ENCODE data around the gene RALBP1. TPM values are rescaled to one million over a fixed set of nuclear protein-coding genes. Genes with fewer than 3 reads are reported as not detected.

Gene RALBP1
- total and polyA plus RNA-seq, 9 of the 15 experiments (the other 6 are each of a cell fraction or from before 2014, with no cell fraction given) = 10.9 to 70.0 (median 61.3) TPM

DNA sequence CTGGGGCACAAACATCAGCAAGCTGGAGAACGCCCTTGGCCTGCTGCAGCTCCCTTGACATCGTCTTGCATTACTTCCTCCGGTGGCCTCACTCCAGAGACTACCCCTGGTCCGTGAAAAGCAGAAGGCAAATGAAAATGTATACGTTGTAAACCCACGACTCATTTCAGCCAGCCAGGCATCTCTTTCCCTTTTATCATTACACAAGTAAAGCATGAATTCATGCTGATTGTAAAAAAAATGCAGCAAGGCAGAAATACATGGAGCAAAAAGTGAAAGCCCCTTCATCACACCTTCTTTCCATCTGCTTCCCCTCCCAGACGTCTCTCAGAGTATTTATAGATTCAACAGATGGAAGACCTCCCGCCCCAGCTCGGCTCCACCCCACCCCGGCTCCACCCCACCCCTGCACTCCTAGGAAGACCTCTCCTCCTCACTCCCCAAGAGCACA lies 41.6 kb upstream of the RALBP1 start:
- FAIRE-seq (no peak), DNase-seq (ENCODE audit: extremely low read depth in 1 of 4, low spot score in 3 of 4) (no peak), ATAC-seq (peak; percentile 24; the same call in 2 of the 3 replicates)
- Histone ChIP-seq H3K27me3 (ENCODE audit: control insufficient read depth in 2 of 2, insufficient read depth in 2 of 2, low read length in 2 of 2) (no peaks in the 10 kb centered on the region), H3K79me2 (ENCODE audit: control insufficient read depth, insufficient read depth, low read length) (no peaks in the 10 kb centered on the region), H2AFZ (ENCODE audit: low read depth, low read length) (peak overlapping the region; percentile 80), H3K4me2 (ENCODE audit: insufficient read depth, low read length) (no peak overlapping the region; the same call in 1 of the 2 replicates), H4K20me1 (replicated peaks; ENCODE audit: control insufficient read depth, insufficient read depth, low read length) (no peaks in the 10 kb centered on the region), H3K9me1 (ENCODE audit: control insufficient read depth, insufficient read depth, low read length) (no peaks in the 10 kb centered on the region), H3K4me3 (no peak overlapping the region), H3K9me3 (replicated peaks; ENCODE audit: control insufficient read depth, insufficient read depth, low read depth, low read length) (0 out of 2 replicates have a peak, but pooled peaks cover 3% of the 10 kb centered on the region), H3K27ac (ENCODE audit: extremely low read depth, low read depth, low read length) (no peak overlapping the region), H3K36me3 (ENCODE audit: control insufficient read depth, insufficient read depth, low read length) (no peaks in the 10 kb centered on the region), H3K9ac (ENCODE audit: insufficient read depth in 1 of 2, low read depth in 2 of 2, low read length in 2 of 2) (no peak overlapping the region), H3K4me1 (replicated peaks in 1 of 2; ENCODE audit: control insufficient read depth in 2 of 2, insufficient read depth in 2 of 2, low read length in 2 of 2) (peaks cover 4 to 5% of the 10 kb centered on the region in 2 experiments; a peak in 2 of 5 replicates)
- in situ Hi-C loops (cut with MboI) = no loop called here
- no TSS peak for BruUV-seq (replicated peaks)
- POLR2A ChIA-PET = no interaction called here
- intact Hi-C loops (cut with micrococcal nuclease) = no loop called here
- CTCF ChIA-PET (ENCODE audit: low intra/inter-chr PET ratio) = no interaction called here
- no peak for TF ChIP-seq E2F3 (CRISPR knock-in tag; IDR thresholded peaks at IDR 0.05)
- no peak for TF ChIP-seq PHB (CRISPR knock-in tag; IDR thresholded peaks at IDR 0.05)
- TF ChIP-seq, protein P1, sequence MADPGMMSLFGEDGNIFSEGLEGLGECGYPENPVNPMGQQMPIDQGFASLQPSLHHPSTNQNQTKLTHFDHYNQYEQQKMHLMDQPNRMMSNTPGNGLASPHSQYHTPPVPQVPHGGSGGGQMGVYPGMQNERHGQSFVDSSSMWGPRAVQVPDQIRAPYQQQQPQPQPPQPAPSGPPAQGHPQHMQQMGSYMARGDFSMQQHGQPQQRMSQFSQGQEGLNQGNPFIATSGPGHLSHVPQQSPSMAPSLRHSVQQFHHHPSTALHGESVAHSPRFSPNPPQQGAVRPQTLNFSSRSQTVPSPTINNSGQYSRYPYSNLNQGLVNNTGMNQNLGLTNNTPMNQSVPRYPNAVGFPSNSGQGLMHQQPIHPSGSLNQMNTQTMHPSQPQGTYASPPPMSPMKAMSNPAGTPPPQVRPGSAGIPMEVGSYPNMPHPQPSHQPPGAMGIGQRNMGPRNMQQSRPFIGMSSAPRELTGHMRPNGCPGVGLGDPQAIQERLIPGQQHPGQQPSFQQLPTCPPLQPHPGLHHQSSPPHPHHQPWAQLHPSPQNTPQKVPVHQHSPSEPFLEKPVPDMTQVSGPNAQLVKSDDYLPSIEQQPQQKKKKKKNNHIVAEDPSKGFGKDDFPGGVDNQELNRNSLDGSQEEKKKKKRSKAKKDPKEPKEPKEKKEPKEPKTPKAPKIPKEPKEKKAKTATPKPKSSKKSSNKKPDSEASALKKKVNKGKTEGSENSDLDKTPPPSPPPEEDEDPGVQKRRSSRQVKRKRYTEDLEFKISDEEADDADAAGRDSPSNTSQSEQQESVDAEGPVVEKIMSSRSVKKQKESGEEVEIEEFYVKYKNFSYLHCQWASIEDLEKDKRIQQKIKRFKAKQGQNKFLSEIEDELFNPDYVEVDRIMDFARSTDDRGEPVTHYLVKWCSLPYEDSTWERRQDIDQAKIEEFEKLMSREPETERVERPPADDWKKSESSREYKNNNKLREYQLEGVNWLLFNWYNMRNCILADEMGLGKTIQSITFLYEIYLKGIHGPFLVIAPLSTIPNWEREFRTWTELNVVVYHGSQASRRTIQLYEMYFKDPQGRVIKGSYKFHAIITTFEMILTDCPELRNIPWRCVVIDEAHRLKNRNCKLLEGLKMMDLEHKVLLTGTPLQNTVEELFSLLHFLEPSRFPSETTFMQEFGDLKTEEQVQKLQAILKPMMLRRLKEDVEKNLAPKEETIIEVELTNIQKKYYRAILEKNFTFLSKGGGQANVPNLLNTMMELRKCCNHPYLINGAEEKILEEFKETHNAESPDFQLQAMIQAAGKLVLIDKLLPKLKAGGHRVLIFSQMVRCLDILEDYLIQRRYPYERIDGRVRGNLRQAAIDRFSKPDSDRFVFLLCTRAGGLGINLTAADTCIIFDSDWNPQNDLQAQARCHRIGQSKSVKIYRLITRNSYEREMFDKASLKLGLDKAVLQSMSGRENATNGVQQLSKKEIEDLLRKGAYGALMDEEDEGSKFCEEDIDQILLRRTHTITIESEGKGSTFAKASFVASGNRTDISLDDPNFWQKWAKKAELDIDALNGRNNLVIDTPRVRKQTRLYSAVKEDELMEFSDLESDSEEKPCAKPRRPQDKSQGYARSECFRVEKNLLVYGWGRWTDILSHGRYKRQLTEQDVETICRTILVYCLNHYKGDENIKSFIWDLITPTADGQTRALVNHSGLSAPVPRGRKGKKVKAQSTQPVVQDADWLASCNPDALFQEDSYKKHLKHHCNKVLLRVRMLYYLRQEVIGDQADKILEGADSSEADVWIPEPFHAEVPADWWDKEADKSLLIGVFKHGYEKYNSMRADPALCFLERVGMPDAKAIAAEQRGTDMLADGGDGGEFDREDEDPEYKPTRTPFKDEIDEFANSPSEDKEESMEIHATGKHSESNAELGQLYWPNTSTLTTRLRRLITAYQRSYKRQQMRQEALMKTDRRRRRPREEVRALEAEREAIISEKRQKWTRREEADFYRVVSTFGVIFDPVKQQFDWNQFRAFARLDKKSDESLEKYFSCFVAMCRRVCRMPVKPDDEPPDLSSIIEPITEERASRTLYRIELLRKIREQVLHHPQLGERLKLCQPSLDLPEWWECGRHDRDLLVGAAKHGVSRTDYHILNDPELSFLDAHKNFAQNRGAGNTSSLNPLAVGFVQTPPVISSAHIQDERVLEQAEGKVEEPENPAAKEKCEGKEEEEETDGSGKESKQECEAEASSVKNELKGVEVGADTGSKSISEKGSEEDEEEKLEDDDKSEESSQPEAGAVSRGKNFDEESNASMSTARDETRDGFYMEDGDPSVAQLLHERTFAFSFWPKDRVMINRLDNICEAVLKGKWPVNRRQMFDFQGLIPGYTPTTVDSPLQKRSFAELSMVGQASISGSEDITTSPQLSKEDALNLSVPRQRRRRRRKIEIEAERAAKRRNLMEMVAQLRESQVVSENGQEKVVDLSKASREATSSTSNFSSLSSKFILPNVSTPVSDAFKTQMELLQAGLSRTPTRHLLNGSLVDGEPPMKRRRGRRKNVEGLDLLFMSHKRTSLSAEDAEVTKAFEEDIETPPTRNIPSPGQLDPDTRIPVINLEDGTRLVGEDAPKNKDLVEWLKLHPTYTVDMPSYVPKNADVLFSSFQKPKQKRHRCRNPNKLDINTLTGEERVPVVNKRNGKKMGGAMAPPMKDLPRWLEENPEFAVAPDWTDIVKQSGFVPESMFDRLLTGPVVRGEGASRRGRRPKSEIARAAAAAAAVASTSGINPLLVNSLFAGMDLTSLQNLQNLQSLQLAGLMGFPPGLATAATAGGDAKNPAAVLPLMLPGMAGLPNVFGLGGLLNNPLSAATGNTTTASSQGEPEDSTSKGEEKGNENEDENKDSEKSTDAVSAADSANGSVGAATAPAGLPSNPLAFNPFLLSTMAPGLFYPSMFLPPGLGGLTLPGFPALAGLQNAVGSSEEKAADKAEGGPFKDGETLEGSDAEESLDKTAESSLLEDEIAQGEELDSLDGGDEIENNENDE (IDR thresholded peaks at IDR 0.05; ENCODE audit: low read depth, low read length) = no peak
- TF ChIP-seq RNF2 (IDR thresholded peaks at IDR 0.05) = no peak
- TF ChIP-seq KLF13 (tag; IDR thresholded peaks at IDR 0.05; ENCODE audit: borderline replicate concordance, low read depth) = no peak
- TF ChIP-seq SMAD2 (IDR thresholded peaks at IDR 0.05; ENCODE audit: low read depth, low read length) = no peak
- no peak for TF ChIP-seq ZNF780A (CRISPR knock-in tag; IDR thresholded peaks at IDR 0.05)
- TF ChIP-seq ZNF3 (CRISPR knock-in tag; IDR thresholded peaks at IDR 0.05) = no peak
- TF ChIP-seq, protein P2, sequence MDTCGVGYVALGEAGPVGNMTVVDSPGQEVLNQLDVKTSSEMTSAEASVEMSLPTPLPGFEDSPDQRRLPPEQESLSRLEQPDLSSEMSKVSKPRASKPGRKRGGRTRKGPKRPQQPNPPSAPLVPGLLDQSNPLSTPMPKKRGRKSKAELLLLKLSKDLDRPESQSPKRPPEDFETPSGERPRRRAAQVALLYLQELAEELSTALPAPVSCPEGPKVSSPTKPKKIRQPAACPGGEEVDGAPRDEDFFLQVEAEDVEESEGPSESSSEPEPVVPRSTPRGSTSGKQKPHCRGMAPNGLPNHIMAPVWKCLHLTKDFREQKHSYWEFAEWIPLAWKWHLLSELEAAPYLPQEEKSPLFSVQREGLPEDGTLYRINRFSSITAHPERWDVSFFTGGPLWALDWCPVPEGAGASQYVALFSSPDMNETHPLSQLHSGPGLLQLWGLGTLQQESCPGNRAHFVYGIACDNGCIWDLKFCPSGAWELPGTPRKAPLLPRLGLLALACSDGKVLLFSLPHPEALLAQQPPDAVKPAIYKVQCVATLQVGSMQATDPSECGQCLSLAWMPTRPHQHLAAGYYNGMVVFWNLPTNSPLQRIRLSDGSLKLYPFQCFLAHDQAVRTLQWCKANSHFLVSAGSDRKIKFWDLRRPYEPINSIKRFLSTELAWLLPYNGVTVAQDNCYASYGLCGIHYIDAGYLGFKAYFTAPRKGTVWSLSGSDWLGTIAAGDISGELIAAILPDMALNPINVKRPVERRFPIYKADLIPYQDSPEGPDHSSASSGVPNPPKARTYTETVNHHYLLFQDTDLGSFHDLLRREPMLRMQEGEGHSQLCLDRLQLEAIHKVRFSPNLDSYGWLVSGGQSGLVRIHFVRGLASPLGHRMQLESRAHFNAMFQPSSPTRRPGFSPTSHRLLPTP (IDR thresholded peaks at IDR 0.05; ENCODE audit: borderline replicate concordance, extremely low read depth, insufficient read length) = no peak
- 42% methylated on average over 7 of the region's 10 CpGs for WGBS (ENCODE audit: insufficient coverage, low coverage, missing lambda C conversion rate)

Measured in K562 (cell line).